NCI-H774 (cell line): ENCODE results near the gene NDUFC1.

Experiments used
- DNase-seq: peaks from one replicate; lab custom pipeline; 2025; lab: John Stamatoyannopoulos, UW

NDUFC1 gene

DNA sequence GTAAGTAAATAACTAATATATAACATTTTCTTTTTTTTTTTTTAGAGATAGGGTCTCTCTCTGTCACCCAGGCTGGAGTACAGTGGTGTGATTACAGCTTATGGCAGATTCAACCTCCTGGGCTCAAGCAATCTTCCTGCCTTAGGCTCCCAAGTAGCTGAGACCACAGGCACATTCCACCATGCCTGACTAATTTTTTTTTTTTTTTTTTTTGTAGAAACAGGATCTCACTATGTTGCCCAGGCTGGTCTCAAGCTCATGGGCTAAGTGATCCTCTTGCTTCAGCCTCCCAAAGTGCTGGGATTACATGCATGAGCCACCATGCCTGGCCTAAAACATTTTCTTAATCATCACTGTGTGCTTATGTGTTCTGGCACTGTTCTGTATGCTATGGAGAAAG is 55.0 kb downstream of the NDUFC1 start:
- DNase-seq, result no peak

DNA sequence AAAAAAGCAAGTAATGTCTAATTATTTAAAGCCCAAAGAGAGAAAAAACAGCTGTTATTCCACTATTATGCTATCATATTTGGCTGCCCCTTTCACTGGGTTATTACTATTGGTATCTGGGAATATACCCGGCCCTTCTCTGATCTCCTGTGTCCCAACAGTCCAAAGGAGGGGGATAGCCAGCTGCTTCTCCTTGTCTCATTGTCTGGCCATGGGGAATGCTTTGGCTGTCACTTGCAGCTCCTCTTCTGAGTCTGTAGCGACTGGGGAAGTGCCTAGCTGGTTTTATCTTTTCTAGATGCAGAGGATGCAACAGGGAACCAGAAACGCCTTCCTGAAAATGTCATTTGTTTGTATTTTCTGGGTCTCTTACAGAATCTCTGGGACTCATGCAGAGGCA is 56.1 kb downstream of the NDUFC1 start:
- no peak for DNase-seq

DNA sequence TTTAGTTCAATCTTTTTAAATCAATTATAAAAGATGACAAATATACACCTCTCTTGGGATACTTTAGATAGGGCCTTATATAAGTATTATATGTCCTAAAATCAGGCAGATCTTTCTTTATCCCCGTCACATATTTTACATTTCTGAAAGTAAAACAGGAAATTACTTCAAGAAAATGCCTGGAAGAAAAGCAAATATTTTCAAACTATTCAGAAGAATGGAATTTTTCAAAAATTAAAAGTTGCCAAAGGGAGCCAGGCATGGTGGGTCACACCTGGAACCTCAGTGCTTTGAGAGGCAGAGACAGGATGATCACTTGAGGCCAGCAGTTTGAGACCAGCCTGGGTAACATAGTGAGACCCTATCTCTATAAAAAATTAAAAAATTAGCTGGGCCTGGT is 56.7 kb downstream of the NDUFC1 start:
- DNase-seq, result no peak

DNA sequence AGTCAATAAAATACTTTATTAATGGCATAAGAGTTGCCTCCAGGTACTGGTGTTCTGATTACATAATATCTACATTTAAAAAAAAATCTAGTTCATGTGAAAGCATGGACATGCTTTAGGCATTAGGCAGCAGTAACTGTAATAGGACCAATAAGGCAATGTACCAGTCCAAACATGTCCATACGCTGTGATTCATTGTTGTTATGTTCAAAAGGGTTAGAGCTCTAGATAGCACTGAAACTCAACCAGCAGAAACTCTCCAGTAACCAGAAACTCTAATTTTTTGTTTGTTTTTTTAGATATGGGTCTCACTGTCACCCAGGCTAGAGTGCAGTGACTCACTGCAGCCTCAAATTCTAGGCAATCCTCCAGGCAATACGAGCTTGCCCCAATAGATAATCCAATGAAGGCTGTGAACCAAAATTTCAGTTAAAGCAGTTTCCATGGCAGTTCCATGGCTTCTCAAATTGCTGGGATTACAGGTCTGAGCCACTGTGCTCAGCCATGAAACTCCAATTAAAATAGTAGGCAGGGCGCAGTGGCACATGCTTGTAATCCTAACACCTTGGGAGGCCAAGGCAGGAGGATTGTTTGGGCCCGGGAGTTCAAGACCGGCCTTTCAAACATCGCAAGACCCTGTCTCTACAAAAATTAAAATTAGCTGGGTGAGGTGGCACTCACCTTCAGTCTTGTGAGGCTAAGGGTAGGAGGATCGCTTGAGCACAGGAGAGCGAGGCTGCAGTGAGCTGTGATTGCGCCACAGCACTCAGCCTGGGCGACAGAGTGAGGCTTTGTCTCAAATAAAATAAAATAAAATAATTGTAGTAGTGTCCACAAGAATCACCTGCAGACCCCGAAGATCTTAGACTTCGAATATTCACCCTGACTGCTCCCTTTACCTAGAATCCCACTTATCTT is 58.6 kb downstream of the NDUFC1 start:
- no peak for DNase-seq

DNA sequence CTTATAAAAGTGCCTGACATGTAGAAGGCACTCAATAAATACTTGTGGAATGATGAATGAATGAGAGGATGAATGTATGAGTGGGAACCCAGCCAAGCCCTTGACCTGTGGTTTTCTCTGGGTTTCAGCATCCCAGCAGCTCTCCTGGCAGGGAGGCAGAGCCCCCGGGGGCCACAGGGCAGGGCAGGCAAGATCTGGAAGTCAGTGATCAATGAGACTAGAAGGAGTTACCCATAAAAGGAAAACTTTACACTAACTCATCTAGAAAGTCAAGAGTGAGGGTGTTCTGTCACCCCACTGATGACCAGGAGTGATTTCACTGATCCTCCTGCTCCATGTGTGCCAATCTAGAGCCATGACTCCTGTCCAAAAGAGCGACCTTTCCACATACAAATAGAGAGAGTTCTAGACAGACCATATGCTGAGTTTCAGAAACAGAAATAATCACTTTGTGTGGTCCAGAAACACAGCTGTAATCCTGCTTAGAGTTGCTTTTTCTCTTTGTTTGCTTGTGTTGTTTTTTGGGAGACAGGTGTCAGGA is 59.7 kb downstream of the NDUFC1 start:
- no peak for DNase-seq

DNA sequence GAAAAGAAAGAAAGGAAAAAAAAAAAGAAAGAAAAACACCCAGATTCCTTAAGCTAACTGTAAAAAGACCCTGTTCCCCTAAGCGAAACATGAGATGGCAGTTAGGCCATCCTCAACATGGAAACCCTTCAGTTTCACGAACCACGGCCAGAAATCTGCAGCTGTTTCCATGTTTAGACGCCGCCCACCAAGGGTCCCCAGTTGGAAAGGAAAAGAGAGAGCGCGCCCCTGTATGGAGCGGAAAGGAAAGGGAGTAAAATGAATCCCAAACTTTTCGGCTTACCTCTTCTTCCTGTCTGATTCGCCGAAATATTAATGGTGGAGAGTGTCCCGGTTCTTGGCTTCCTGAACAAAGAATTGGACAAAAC is 60.5 kb downstream of the NDUFC1 start:
- DNase-seq, result no peak

DNA sequence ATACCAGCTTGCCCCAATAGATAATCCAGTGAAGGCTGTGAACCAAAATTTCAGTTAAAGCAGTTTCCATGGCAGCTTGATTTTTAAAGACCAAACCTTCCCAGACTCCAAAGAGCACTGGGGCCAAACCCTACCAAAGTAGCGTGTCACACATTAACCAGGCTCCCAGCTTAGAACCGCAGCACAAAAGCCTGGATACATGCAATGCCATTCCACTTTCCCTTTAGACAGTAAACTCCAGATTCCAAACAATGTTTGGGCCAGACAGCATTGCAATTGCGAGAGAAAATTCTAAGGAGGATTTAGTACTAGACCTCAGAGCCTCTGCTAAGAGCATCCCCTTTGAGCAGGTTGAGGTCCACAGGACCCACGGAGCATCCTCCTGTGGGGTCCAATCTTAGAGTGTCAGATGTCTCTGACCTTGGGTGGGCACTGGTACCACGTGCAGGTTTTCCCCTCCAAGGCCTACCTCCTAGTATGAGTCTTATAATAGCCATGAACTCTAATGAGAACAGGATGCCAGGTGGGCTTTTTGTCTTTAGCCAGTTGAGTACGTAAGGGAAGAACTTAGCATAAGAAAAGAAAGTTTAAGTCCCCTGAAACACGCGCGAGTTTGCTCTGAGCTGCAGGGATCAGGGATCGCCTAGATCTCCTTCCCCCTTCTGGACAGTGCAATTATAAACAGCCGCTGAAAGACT is 61.0 kb downstream of the NDUFC1 start:
- DNase-seq, result no peak
